ENCODE measurements around the gene MFSD2A. TPM values are rescaled to one million over a fixed set of nuclear protein-coding genes. Genes with fewer than 3 reads are reported as not detected.

Gene MFSD2A
- total RNA-seq, 1 experiment from 2014 or later, result 19.9 TPM

GRCh38 chr1:39987869-39988268, 32.9 kb downstream of the MFSD2A start:
- Histone ChIP-seq H4K8ac (replicated peaks; ENCODE audit: insufficient read length, low read depth, low read length) (no peak overlapping the region), H3K4me2 (ENCODE audit: insufficient read depth, insufficient read length, low read length) (no peak overlapping the region), H3K27me3 (ENCODE audit: insufficient read depth, low read length) (no peaks in the 10 kb centered on the region), H3K9ac (ENCODE audit: extremely low read depth, insufficient read length, low read length) (no peak overlapping the region), H2BK20ac (ENCODE audit: low read depth, low read length, poor library complexity, severe bottlenecking) (no peak overlapping the region), H2BK5ac (ENCODE audit: insufficient read length, low read length) (no peak overlapping the region), H3K4me1 (ENCODE audit: insufficient read depth, low read length) (peaks cover 7% of the 10 kb centered on the region; the same call in 1 of the 2 replicates), H4K20me1 (ENCODE audit: control insufficient read depth, insufficient read depth, insufficient read length) (no peaks in the 10 kb centered on the region), H2BK15ac (ENCODE audit: low read depth, low read length) (no peak overlapping the region), H3K18ac (ENCODE audit: insufficient read length, low read depth, low read length) (no peak overlapping the region), H3K79me1 (ENCODE audit: insufficient read depth, low read depth, low read length, poor library complexity, severe bottlenecking) (no peaks in the 10 kb centered on the region), H4K91ac (ENCODE audit: insufficient read length, low read depth, low read length) (no peak overlapping the region), H2AFZ (ENCODE audit: low read length) (no peak overlapping the region), H3K14ac (ENCODE audit: insufficient read depth, low read length) (no peak overlapping the region), H3K23me2 (ENCODE audit: insufficient read length, low read depth, low read length, poor library complexity, severe bottlenecking) (no peaks in the 10 kb centered on the region), H2AK5ac (ENCODE audit: insufficient read length, low read length) (no peak overlapping the region), H3K23ac (ENCODE audit: insufficient read length, low read depth, low read length) (no peak overlapping the region), H3K56ac (ENCODE audit: insufficient read length, low read depth, low read length) (no peak overlapping the region), H3K27ac (ENCODE audit: insufficient read length, low read depth, low read length) (no peak overlapping the region), H2BK12ac (ENCODE audit: insufficient read length, low read depth, low read length) (no peak overlapping the region), H3T11ph (ENCODE audit: low read length) (no peak overlapping the region), H3K9me3 (ENCODE audit: control insufficient read depth, low read depth, low read length) (no peaks in the 10 kb centered on the region), H4K5ac (ENCODE audit: insufficient read length, low read depth, low read length) (no peak overlapping the region), H2BK120ac (ENCODE audit: low read depth, low read length, poor library complexity, severe bottlenecking) (no peak overlapping the region), H3K79me2 (ENCODE audit: insufficient read depth, low read length) (no peaks in the 10 kb centered on the region), H3K4ac (ENCODE audit: low read depth, low read length) (no peak overlapping the region)
- no peak for DNase-seq
- H3K36me3 Mint-ChIP-seq (ENCODE audit: insufficient read depth in 1 of 3, low read depth in 3 of 3), result no peaks in the 10 kb centered on the region
- no peak overlapping the region for H3K4me3 Mint-ChIP-seq
- no peak overlapping the region for H3K27ac Mint-ChIP-seq
- no peak for TF ChIP-seq CTCF (conservative IDR thresholded peaks at IDR 0.05)
- no peaks in the 10 kb centered on the region for H3K9me3 Mint-ChIP-seq
- peaks cover 11 to 13% of the 10 kb centered on the region in 2 experiments for H3K4me1 Mint-ChIP-seq
- H3K27me3 Mint-ChIP-seq (ENCODE audit: low read depth), result no peaks in the 10 kb centered on the region
- no CpG with 5 or more reads among the region's 3 CpGs for WGBS (ENCODE audit: extremely low coverage, insufficient read length, low lambda C conversion rate)

Measured in H9 (cell line).